Erythroblast (primary cell): ENCODE measurements around the gene TES.

Experiments used
- GATA1 ChIP-seq: IDR thresholded peaks from 2 replicates; pipeline ENCODE4 v1.6.1; 2011; ENCODE audit warnings: low read depth, mild to moderate bottlenecking, control low read depth, low read length, moderate library complexity
- POLR2A ChIP-seq: IDR thresholded peaks from 2 replicates; pipeline ENCODE4 v1.6.1; 2011; ENCODE audit warnings: mild to moderate bottlenecking, low read length

DNA sequence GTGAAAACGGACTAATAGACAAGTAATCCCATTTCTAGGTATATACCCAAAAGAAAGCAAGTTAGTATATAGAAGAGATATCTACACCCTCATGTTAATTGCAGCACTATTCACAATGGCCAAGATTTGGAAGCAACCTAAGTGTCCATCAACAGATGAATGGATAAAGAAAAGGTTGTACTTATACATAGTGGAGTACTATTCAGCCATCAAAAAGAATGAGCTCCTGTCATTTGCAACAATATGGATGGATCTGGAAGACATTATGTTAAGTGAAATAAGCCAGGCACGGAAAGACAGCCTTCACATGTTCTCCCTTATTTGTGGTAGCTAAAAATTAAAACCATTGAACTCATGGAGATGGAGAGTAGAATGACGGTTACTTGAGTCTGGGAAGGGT, 88.2 kb downstream of the TES start:
- no peak for TF ChIP-seq POLR2A
- TF ChIP-seq GATA1: no peak
